Iris pigment epithelial cell (primary cell): ENCODE results near the gene FMO2.

Source experiments
- DNase-seq: peaks from one replicate; pipeline ENCODE4 v3.0.0-alpha.2; 2011; ENCODE audit warnings: low read depth

FMO2 gene

DNA sequence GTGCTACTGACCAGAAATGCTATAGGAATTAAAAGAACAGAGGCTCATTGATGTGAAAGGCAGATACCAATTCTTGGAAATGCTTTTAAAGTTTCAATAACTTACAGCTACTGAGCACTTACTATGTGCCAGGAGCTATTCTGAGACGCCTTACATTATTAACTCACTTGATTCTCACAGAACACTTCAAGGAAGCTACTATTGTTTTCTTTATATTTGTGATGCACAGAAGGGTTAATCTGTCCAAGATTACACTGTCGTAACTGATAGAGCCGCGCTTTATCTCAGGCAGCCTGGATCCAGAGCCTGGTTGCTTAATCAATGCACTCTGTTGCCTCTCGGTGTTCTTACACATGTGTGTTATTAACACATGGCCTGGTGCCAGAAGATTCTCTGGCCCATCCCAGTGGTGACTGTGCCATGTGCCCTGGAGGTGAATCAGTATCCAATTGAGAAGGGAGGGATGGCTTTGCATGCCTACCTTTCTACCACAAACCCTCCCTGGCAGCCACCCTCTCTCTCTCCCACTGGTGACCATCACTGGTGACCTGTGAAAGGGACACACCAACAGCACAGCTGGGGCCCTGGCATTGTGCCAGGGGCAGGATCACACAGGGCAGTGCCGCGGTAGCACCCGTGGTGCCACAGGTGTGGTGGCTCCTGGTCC, 72.0 kb downstream of the FMO2 start:
- DNase-seq, result peak; percentile 57

DNA sequence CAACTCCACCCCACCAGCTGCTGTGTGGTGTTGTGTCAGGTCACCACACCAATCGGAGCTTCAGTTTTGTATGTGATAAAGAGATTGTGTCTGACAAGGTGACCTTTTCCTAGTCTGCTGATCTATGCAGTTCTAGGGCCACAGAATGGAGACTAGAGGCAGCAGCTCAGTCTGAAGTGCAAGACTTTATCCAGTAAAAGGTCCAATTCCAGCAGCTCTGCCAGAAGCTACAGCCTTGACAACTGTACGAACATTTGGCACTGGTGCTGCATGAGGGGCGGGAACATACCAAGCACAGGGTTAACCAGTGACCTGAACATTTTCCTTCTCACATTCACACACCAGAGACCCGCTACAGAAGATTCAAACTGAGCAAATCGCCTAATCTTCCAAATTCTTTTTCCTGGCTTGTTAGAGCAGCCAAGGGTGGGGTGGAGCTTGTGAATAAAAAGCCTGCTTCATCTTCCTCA, 72.5 kb downstream of the FMO2 start:
- DNase-seq, result no peak

DNA sequence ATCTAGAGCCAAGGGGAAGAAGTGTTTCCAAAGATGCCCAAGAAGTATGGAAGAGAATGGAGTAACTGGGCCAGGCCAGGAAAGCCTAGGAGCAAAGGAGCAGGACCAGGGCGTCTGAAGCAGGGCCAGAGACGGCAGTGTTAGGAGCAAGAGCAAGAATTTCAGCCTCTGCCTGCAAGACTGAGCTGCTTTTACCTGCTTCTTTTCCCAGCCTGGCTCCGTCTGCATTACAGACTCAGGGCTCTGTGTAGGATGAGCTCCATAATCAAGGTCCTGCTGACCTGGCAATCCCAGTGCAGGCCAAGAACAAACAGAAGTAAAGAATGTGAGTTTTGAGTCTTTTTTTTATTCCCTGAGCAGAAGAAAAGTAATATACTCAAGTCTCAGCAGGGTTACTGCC, 73.3 kb downstream of the FMO2 start:
- no peak for DNase-seq

DNA sequence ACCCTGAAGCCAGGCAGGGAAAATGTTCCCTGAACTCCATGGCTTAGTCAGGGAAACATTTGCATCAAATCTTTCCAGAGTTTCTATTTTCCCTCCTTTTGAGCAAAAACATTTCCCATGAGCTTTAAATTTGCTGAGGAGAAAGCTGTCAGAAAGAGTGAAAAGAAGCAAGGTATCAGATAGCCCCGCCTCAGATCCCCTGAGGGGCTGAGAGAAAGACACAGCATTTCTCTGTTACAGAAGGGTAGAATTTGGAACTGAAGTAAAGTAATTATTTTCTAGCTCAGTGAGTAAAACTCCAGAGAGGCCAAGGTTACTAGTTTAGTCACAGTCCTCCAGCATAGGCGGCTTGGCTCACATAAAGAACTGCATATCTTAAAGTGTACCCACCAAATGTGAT, 73.8 kb downstream of the FMO2 start:
- DNase-seq, result no peak
